ENCODE measurements around the gene SPEF2.

SPEF2 gene

GRCh38 chr5:35668319-35668718 lies 50.7 kb downstream of the SPEF2 start:
- ATAC-seq = no peak
- TF ChIP-seq CSRNP3 (CRISPR knock-in tag; IDR thresholded peaks at IDR 0.05) (no peak), CSDC2 (CRISPR knock-in tag; IDR thresholded peaks at IDR 0.05) (no peak), ZNF565 (CRISPR knock-in tag; conservative IDR thresholded peaks at IDR 0.05; ENCODE audit: low read depth) (no peak), POU6F1 (CRISPR knock-in tag; IDR thresholded peaks at IDR 0.05; ENCODE audit: borderline replicate concordance, low read depth) (no peak), TSHZ2 (CRISPR knock-in tag; IDR thresholded peaks at IDR 0.05) (no peak), TCF4 (CRISPR knock-in tag; IDR thresholded peaks at IDR 0.05; ENCODE audit: borderline replicate concordance) (no peak), PATZ1 (CRISPR knock-in tag; IDR thresholded peaks at IDR 0.05; ENCODE audit: borderline replicate concordance) (no peak), TOX (CRISPR knock-in tag; IDR thresholded peaks at IDR 0.05; ENCODE audit: borderline replicate concordance) (no peak), ZFP3 (CRISPR knock-in tag; IDR thresholded peaks at IDR 0.05) (no peak), ZNF70 (CRISPR knock-in tag; IDR thresholded peaks at IDR 0.05) (no peak)

GRCh38 chr5:35668794-35669193 lies 51.1 kb downstream of the SPEF2 start:
- no peak for ATAC-seq
- TF ChIP-seq ZC3H10 (CRISPR knock-in tag; IDR thresholded peaks at IDR 0.05) (no peak), CSRNP3 (CRISPR knock-in tag; IDR thresholded peaks at IDR 0.05) (no peak), TOX (CRISPR knock-in tag; IDR thresholded peaks at IDR 0.05; ENCODE audit: borderline replicate concordance) (no peak), PATZ1 (CRISPR knock-in tag; IDR thresholded peaks at IDR 0.05; ENCODE audit: borderline replicate concordance) (no peak), BACH2 (CRISPR knock-in tag; IDR thresholded peaks at IDR 0.05; ENCODE audit: borderline replicate concordance) (no peak), OSR1 (CRISPR knock-in tag; IDR thresholded peaks at IDR 0.05) (no peak), TSHZ2 (CRISPR knock-in tag; IDR thresholded peaks at IDR 0.05) (no peak), GLIS3 (CRISPR knock-in tag; IDR thresholded peaks at IDR 0.05) (no peak), ZNF565 (CRISPR knock-in tag; conservative IDR thresholded peaks at IDR 0.05; ENCODE audit: low read depth) (no peak), ZNF8 (CRISPR knock-in tag; IDR thresholded peaks at IDR 0.05) (no peak), TCF4 (CRISPR knock-in tag; IDR thresholded peaks at IDR 0.05; ENCODE audit: borderline replicate concordance) (no peak), CREB5 (CRISPR knock-in tag; IDR thresholded peaks at IDR 0.05; ENCODE audit: low read depth) (no peak), ARNTL (CRISPR knock-in tag; IDR thresholded peaks at IDR 0.05; ENCODE audit: borderline replicate concordance, low read depth) (no peak), ZFP3 (CRISPR knock-in tag; IDR thresholded peaks at IDR 0.05) (no peak), ISL1 (CRISPR knock-in tag; IDR thresholded peaks at IDR 0.05) (no peak), CSDC2 (CRISPR knock-in tag; IDR thresholded peaks at IDR 0.05) (no peak), SNAI2 (CRISPR knock-in tag; IDR thresholded peaks at IDR 0.05) (no peak), PPARA (CRISPR knock-in tag; IDR thresholded peaks at IDR 0.05; ENCODE audit: borderline replicate concordance) (no peak), POU6F1 (CRISPR knock-in tag; IDR thresholded peaks at IDR 0.05; ENCODE audit: borderline replicate concordance, low read depth) (no peak)
